Ovary (tissue), 3 donors: ENCODE results near the gene USP24.

Experiments used
- CTCF ChIP-seq, 3 donors: fragments of 450-650 bp in 2 of 3; fragments of 200-600 bp in 1 of 3; IDR thresholded peaks; one replicate each; pipeline versions ENCODE4 v1.5.1 to v1.8.0; 2016 to 2022; ENCODE audit warnings: antibody characterized with exemption in 3 of 3, mild to moderate bottlenecking in 1 of 3
- POLR2A ChIP-seq: fragments of 450-650 bp; IDR thresholded peaks from one replicate; pipeline ENCODE4 v1.6.1; 2017; ENCODE audit warnings: antibody characterized with exemption, mild to moderate bottlenecking, moderate library complexity
- donor health status: DM: no; HTN: no; CAD: no.

- TF ChIP-seq CTCF (IDR thresholded peaks at IDR 0.05), result no peak
- TF ChIP-seq POLR2A, result no peak
Measured at GRCh38 chr1:55051621-55052020, 163.5 kb downstream of the USP24 start.
